ENCODE results near the gene ACOD1. TPM values are rescaled to one million over a fixed set of nuclear protein-coding genes. Genes with fewer than 3 reads are reported as not detected.

Gene ACOD1
- total RNA-seq, 1 donor from 2014 or later, result not detected

- no peaks in the 10 kb centered on the region for H3K36me3 Mint-ChIP-seq (ENCODE audit: low read depth)
- no peaks in the 10 kb centered on the region for H3K9me3 Mint-ChIP-seq
- H3K27me3 Mint-ChIP-seq (ENCODE audit: low read depth), result peaks cover 4% of the 10 kb centered on the region
- DNase-seq (ENCODE audit: low spot score), result no peak
- H3K4me3 Mint-ChIP-seq (ENCODE audit: low read depth), result no peak overlapping the region
- no peak overlapping the region for H3K27ac Mint-ChIP-seq
- no peaks in the 10 kb centered on the region for H3K4me1 Mint-ChIP-seq (ENCODE audit: low read depth)
- intact Hi-C loops (cut with micrococcal nuclease), result no loop called here
These were observed 18.4 kb upstream of the ACOD1 start for GRCh38 chr13:76929851-76930374.

- no peaks in the 10 kb centered on the region for H3K36me3 Mint-ChIP-seq (ENCODE audit: low read depth)
- DNase-seq (ENCODE audit: low spot score), result no peak
- no peak overlapping the region for H3K27ac Mint-ChIP-seq
- H3K4me3 Mint-ChIP-seq (ENCODE audit: low read depth), result no peak overlapping the region
- H3K9me3 Mint-ChIP-seq, result no peaks in the 10 kb centered on the region
- H3K27me3 Mint-ChIP-seq (ENCODE audit: low read depth), result peaks cover 3% of the 10 kb centered on the region
- intact Hi-C loops (cut with micrococcal nuclease), result no loop called here
- no peaks in the 10 kb centered on the region for H3K4me1 Mint-ChIP-seq (ENCODE audit: low read depth)
These were observed 16.2 kb upstream of the ACOD1 start for GRCh38 chr13:76932076-76932475.

GRCh38 chr13:76934671-76935070 lies 13.6 kb upstream of the ACOD1 start:
- H3K27me3 Mint-ChIP-seq (ENCODE audit: low read depth), result peaks cover 5% of the 10 kb centered on the region
- H3K9me3 Mint-ChIP-seq, result no peaks in the 10 kb centered on the region
- DNase-seq (ENCODE audit: low spot score), result no peak
- H3K4me3 Mint-ChIP-seq (ENCODE audit: low read depth), result no peak overlapping the region
- intact Hi-C loops (cut with micrococcal nuclease), result no loop called here
- no peaks in the 10 kb centered on the region for H3K4me1 Mint-ChIP-seq (ENCODE audit: low read depth)
- no peaks in the 10 kb centered on the region for H3K36me3 Mint-ChIP-seq (ENCODE audit: low read depth)
- H3K27ac Mint-ChIP-seq, result no peak overlapping the region

GRCh38 chr13:76936763-76937162 lies 11.5 kb upstream of the ACOD1 start:
- intact Hi-C loops (cut with micrococcal nuclease), result no loop called here
- H3K27me3 Mint-ChIP-seq (ENCODE audit: low read depth), result peaks cover 3% of the 10 kb centered on the region
- no peaks in the 10 kb centered on the region for H3K9me3 Mint-ChIP-seq
- no peak for DNase-seq (ENCODE audit: low spot score)
- no peaks in the 10 kb centered on the region for H3K4me1 Mint-ChIP-seq (ENCODE audit: low read depth)
- H3K27ac Mint-ChIP-seq, result no peak overlapping the region
- H3K36me3 Mint-ChIP-seq (ENCODE audit: low read depth), result no peaks in the 10 kb centered on the region
- no peak overlapping the region for H3K4me3 Mint-ChIP-seq (ENCODE audit: low read depth)

- no peaks in the 10 kb centered on the region for H3K9me3 Mint-ChIP-seq
- H3K27ac Mint-ChIP-seq, result no peak overlapping the region
- peaks cover 3% of the 10 kb centered on the region for H3K27me3 Mint-ChIP-seq (ENCODE audit: low read depth)
- no peak for DNase-seq (ENCODE audit: low spot score)
- no peak overlapping the region for H3K4me3 Mint-ChIP-seq (ENCODE audit: low read depth)
- no peaks in the 10 kb centered on the region for H3K4me1 Mint-ChIP-seq (ENCODE audit: low read depth)
- H3K36me3 Mint-ChIP-seq (ENCODE audit: low read depth), result no peaks in the 10 kb centered on the region
- intact Hi-C loops (cut with micrococcal nuclease), result no loop called here
These were observed 11.0 kb upstream of the ACOD1 start for GRCh38 chr13:76937281-76937820.

- Mint-ChIP-seq H3K4me3 (ENCODE audit: low read depth) (no peak overlapping the region), H3K36me3 (ENCODE audit: low read depth) (no peaks in the 10 kb centered on the region), H3K27me3 (ENCODE audit: low read depth) (peaks cover 3% of the 10 kb centered on the region), H3K9me3 (no peaks in the 10 kb centered on the region), H3K4me1 (ENCODE audit: low read depth) (no peaks in the 10 kb centered on the region), H3K27ac (no peak overlapping the region)
- no peak for DNase-seq (ENCODE audit: low spot score)
- intact Hi-C loops (cut with micrococcal nuclease), result no loop called here
These were observed 9.1 kb upstream of the ACOD1 start for GRCh38 chr13:76939215-76939614.

GRCh38 chr13:76942363-76942762 lies 5.9 kb upstream of the ACOD1 start:
- Mint-ChIP-seq H3K4me1 (ENCODE audit: low read depth) (no peaks in the 10 kb centered on the region), H3K27me3 (ENCODE audit: low read depth) (peaks cover 3% of the 10 kb centered on the region), H3K36me3 (ENCODE audit: low read depth) (no peaks in the 10 kb centered on the region), H3K4me3 (ENCODE audit: low read depth) (no peak overlapping the region), H3K9me3 (no peaks in the 10 kb centered on the region), H3K27ac (no peak overlapping the region)
- DNase-seq (ENCODE audit: low spot score), result no peak
- intact Hi-C loops (cut with micrococcal nuclease), result no loop called here

- Mint-ChIP-seq H3K27me3 (ENCODE audit: low read depth) (peaks cover 2% of the 10 kb centered on the region), H3K4me1 (ENCODE audit: low read depth) (no peaks in the 10 kb centered on the region), H3K4me3 (ENCODE audit: low read depth) (no peak overlapping the region), H3K36me3 (ENCODE audit: low read depth) (no peaks in the 10 kb centered on the region), H3K9me3 (no peaks in the 10 kb centered on the region), H3K27ac (no peak overlapping the region)
- intact Hi-C loops (cut with micrococcal nuclease), result no loop called here
- no peak for DNase-seq (ENCODE audit: low spot score)
These were observed 4.7 kb upstream of the ACOD1 start for GRCh38 chr13:76943646-76944045.

- H3K4me3 Mint-ChIP-seq (ENCODE audit: low read depth), result no peak overlapping the region
These were observed 3.9 kb upstream of the ACOD1 start for GRCh38 chr13:76944456-76944855.

GRCh38 chr13:76950101-76950500 lies 1.8 kb downstream of the ACOD1 start:
- H3K4me1 Mint-ChIP-seq (ENCODE audit: low read depth), result no peaks in the 10 kb centered on the region

More at GRCh38 chr13:76944456-76944855, 3.9 kb upstream of the ACOD1 start:
- intact Hi-C loops (cut with micrococcal nuclease), result no loop called here
- Mint-ChIP-seq H3K27ac (no peak overlapping the region), H3K9me3 (no peaks in the 10 kb centered on the region), H3K27me3 (ENCODE audit: low read depth) (no peaks in the 10 kb centered on the region), H3K4me1 (ENCODE audit: low read depth) (no peaks in the 10 kb centered on the region), H3K36me3 (ENCODE audit: low read depth) (no peaks in the 10 kb centered on the region)
- DNase-seq (ENCODE audit: low spot score), result no peak

GRCh38 chr13:76953968-76954367 lies 5.7 kb downstream of the ACOD1 start:
- intact Hi-C loops (cut with micrococcal nuclease), result no loop called here
- no peak for DNase-seq (ENCODE audit: low spot score)
- H3K4me3 Mint-ChIP-seq (ENCODE audit: low read depth), result no peak overlapping the region
- H3K36me3 Mint-ChIP-seq (ENCODE audit: low read depth), result no peaks in the 10 kb centered on the region
- H3K27ac Mint-ChIP-seq, result no peak overlapping the region
- H3K9me3 Mint-ChIP-seq, result peaks cover 8% of the 10 kb centered on the region
- no peaks in the 10 kb centered on the region for H3K4me1 Mint-ChIP-seq (ENCODE audit: low read depth)
- H3K27me3 Mint-ChIP-seq (ENCODE audit: low read depth), result peaks cover 3% of the 10 kb centered on the region

More at GRCh38 chr13:76950101-76950500, 1.8 kb downstream of the ACOD1 start:
- DNase-seq (ENCODE audit: low spot score), result no peak
- H3K36me3 Mint-ChIP-seq (ENCODE audit: low read depth), result no peaks in the 10 kb centered on the region
- H3K27me3 Mint-ChIP-seq (ENCODE audit: low read depth), result peaks cover 3% of the 10 kb centered on the region
- H3K4me3 Mint-ChIP-seq (ENCODE audit: low read depth), result no peak overlapping the region
- H3K27ac Mint-ChIP-seq, result no peak overlapping the region
- H3K9me3 Mint-ChIP-seq, result no peaks in the 10 kb centered on the region
- intact Hi-C loops (cut with micrococcal nuclease), result no loop called here

- no peak for DNase-seq (ENCODE audit: low spot score)
- H3K4me1 Mint-ChIP-seq (ENCODE audit: low read depth), result no peaks in the 10 kb centered on the region
- no peaks in the 10 kb centered on the region for H3K36me3 Mint-ChIP-seq (ENCODE audit: low read depth)
- H3K9me3 Mint-ChIP-seq, result peaks cover 11% of the 10 kb centered on the region
- intact Hi-C loops (cut with micrococcal nuclease), result no loop called here
- H3K27ac Mint-ChIP-seq, result no peak overlapping the region
- peaks cover 3% of the 10 kb centered on the region for H3K27me3 Mint-ChIP-seq (ENCODE audit: low read depth)
- no peak overlapping the region for H3K4me3 Mint-ChIP-seq (ENCODE audit: low read depth)
These were observed 6.2 kb downstream of the ACOD1 start for GRCh38 chr13:76954538-76954937.

- Mint-ChIP-seq H3K9me3 (peaks cover 14% of the 10 kb centered on the region), H3K27ac (no peak overlapping the region), H3K36me3 (ENCODE audit: low read depth) (no peaks in the 10 kb centered on the region), H3K27me3 (ENCODE audit: low read depth) (peaks cover 3% of the 10 kb centered on the region), H3K4me3 (ENCODE audit: low read depth) (no peak overlapping the region), H3K4me1 (ENCODE audit: low read depth) (no peaks in the 10 kb centered on the region)
- intact Hi-C loops (cut with micrococcal nuclease), result no loop called here
- no peak for DNase-seq (ENCODE audit: low spot score)
These were observed 6.9 kb downstream of the ACOD1 start for GRCh38 chr13:76955193-76955592.

GRCh38 chr13:76955661-76956060 lies 7.3 kb downstream of the ACOD1 start:
- Mint-ChIP-seq H3K9me3 (peaks cover 18% of the 10 kb centered on the region), H3K27ac (no peak overlapping the region), H3K36me3 (ENCODE audit: low read depth) (no peaks in the 10 kb centered on the region), H3K27me3 (ENCODE audit: low read depth) (peaks cover 2% of the 10 kb centered on the region), H3K4me1 (ENCODE audit: low read depth) (no peaks in the 10 kb centered on the region), H3K4me3 (ENCODE audit: low read depth) (no peak overlapping the region)
- no peak for DNase-seq (ENCODE audit: low spot score)
- intact Hi-C loops (cut with micrococcal nuclease), result no loop called here

Data from activated T-helper 2 cell treated with anti-CD3 and anti-CD28 coated beads, Interferon-gamma antibody, Interleukin-2, Interleukin-4, amounts not matched to agents 10 μg/mL and 5 μg/mL and 100 μg/mL, durations not matched to agents 14 hours and 24 hours and 36 hours (primary cell).